Measurements from ENCODE around the gene MASP1.

Gene MASP1

DNA sequence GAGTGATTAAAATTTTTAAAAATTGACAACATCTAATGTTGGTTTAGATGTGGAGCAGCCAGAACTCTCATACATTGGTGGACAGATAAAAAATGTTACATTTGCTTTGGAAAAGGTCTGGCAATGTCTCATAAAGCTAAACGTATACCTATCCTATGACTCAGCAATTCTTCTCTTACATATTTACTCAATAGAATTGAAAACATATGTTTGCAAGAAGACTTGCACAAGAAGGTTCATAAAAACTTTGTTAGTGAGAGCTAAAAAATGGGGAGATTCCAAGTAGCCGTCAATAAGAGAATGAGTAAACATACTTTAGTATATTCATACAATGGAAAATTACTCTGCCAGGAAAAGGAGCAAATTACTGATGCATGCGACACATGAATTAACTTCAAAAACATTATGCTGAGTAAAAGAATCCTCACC lies 30.0 kb downstream of the MASP1 start:
- TF ChIP-seq, protein P1, sequence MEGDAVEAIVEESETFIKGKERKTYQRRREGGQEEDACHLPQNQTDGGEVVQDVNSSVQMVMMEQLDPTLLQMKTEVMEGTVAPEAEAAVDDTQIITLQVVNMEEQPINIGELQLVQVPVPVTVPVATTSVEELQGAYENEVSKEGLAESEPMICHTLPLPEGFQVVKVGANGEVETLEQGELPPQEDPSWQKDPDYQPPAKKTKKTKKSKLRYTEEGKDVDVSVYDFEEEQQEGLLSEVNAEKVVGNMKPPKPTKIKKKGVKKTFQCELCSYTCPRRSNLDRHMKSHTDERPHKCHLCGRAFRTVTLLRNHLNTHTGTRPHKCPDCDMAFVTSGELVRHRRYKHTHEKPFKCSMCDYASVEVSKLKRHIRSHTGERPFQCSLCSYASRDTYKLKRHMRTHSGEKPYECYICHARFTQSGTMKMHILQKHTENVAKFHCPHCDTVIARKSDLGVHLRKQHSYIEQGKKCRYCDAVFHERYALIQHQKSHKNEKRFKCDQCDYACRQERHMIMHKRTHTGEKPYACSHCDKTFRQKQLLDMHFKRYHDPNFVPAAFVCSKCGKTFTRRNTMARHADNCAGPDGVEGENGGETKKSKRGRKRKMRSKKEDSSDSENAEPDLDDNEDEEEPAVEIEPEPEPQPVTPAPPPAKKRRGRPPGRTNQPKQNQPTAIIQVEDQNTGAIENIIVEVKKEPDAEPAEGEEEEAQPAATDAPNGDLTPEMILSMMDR (IDR thresholded peaks at IDR 0.05; ENCODE audit: low read depth, low read length) = no peak
- DNase-seq (ENCODE audit: low read depth in 2 of 2) = peak; percentile 38 to 84
- H3K4me3 ChIP-seq (replicated peaks in 1 of 2; ENCODE audit: low read depth in 2 of 2, low read length in 2 of 2) = no peak overlapping the region

DNA sequence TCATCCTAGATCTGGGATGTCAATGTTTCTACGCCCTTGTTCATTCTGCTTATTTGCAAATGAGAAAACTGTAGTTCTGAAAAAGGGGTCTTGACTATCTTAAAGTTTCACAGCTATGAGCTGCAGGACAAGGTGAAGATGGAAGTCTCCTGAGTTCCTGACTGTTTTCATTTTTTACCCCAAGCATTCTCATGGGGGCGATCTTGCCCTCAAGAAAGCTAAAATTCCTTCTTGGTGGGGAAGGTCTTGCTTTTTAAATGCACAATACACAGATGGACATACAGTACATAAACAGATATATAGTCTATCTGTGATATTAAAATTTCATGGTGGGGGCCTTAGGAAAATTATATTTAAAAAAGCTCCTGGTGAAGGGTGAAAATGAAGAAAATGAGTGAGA lies 32.4 kb downstream of the MASP1 start:
- TF ChIP-seq, protein P1 (IDR thresholded peaks at IDR 0.05; ENCODE audit: low read depth, low read length) = no peak
- DNase-seq (ENCODE audit: low read depth in 2 of 2) = no peak
- no peak overlapping the region for H3K4me3 ChIP-seq (replicated peaks in 1 of 2; ENCODE audit: low read depth in 2 of 2, low read length in 2 of 2)

DNA sequence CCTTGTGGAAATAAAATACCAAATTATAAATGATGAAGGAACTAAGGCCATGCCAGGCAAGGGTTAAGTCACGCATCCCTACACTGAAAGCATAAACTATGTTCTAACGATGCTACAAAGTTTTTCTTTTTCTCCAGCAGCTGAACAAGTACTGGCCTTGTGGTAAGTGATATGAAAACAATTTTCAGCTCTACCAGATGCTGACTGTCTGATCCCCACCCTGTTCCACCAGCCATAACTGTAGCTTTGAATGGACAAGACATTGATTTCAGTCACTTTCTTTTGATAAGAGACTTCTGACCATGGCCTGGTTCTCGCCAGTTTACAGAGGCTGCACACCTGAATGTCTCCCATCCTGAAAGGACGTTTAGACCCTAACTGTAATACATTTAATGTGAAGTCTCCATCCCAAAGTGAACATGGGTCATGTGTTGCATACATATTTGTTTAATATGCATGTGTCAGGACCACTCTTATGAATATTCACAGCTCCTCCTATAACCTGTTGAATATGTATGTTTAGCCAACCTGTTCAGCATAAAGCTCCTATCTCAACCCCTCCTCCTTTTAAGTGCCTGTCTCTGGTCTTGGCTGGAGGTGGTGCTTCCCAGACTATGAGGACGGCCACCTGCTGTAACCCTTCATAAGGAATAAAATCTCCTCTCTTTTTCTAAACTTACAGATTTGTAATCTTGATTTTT lies 33.4 kb downstream of the MASP1 start:
- H3K4me3 ChIP-seq (replicated peaks in 1 of 2; ENCODE audit: low read depth in 2 of 2, low read length in 2 of 2) = no peak overlapping the region
- no peak for DNase-seq (ENCODE audit: low read depth in 2 of 2)
- TF ChIP-seq, protein P1 (IDR thresholded peaks at IDR 0.05; ENCODE audit: low read depth, low read length) = no peak

DNA sequence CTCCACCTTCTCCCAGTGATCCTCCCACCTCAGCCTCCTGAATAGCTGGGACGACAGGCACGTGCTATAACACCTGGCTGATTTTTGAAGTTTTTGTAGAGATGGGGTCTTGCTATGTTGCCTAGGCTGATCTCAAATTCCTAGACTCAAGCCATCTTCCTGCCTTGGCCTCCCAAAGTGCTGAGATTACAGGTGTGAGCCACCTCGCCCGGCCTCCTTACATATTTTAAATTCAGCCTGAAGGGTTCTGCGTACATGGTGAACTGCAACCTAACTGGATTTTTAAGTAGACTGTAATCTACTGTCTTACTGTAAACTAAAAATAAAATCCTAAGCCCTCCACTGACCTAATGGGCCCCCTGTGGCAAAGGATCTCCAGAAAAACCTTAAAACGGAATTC lies 34.1 kb downstream of the MASP1 start:
- TF ChIP-seq, protein P1 (IDR thresholded peaks at IDR 0.05; ENCODE audit: low read depth, low read length) = no peak
- DNase-seq (ENCODE audit: low read depth in 2 of 2) = no peak
- H3K4me3 ChIP-seq (replicated peaks in 1 of 2; ENCODE audit: low read depth in 2 of 2, low read length in 2 of 2) = no peak overlapping the region

DNA sequence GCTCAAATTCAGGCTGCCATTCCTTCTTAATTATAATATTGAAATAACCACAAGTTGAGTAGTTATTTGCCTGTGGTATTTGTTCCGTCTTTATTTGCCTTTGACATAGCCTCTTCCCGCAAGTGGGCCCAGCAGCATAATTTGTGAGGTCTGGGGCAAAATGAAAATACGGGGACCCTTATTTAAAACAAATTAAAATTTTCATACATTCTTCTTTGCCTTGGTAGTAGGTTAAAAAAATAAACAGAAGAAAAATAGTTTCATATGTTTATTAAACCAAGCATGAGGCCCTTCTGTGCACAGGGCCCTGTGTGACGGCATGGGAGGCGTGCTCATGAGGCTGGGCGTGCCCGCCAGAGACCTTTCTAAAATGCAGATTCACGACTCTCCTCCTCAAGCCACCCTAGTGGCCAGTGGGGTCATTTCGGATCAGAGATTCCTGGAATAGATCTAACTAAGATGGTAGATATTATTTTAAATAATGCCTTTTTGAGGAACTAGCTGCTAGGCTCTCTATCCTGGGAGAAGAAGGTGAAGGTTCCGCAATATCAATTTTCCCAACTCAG lies 35.4 kb downstream of the MASP1 start:
- TF ChIP-seq, protein P1 (IDR thresholded peaks at IDR 0.05; ENCODE audit: low read depth, low read length) = peak; percentile 9
- no peak overlapping the region for H3K4me3 ChIP-seq (replicated peaks in 1 of 2; ENCODE audit: low read depth in 2 of 2, low read length in 2 of 2)
- DNase-seq (ENCODE audit: low read depth in 2 of 2) = no peak

DNA sequence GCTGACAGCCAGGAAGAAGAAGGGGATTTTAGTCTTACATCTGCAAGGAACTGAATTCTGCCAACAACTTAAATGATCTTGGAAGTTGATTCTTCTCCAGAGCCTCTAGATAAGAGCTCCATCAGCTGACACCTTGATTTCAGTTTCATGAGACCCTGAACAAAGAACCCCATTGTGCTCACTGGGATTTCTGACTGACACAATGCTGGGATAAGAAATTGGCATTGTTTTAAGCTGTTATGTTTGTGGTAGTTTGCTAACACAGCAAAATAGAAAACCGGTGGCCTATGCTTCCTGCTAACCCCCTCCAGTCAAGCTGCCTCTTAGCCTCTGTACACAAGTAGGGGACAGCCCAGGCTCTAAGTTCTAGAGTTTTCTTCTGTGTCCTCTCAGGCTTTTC lies 36.2 kb downstream of the MASP1 start:
- TF ChIP-seq, protein P1 (IDR thresholded peaks at IDR 0.05; ENCODE audit: low read depth, low read length) = no peak
- H3K4me3 ChIP-seq (replicated peaks in 1 of 2; ENCODE audit: low read depth in 2 of 2, low read length in 2 of 2) = no peak overlapping the region
- peak in 1 of 2 donors; percentile 65 for DNase-seq (ENCODE audit: low read depth in 2 of 2)

Data from cardiac fibroblast (primary cell).